Dendritic cell treated with granulocyte-macrophage colony-stimulating factor and Interleukin-4, amounts not matched to agents 40 ng/mL and 50 ng/mL, for 4 days (primary cell): ENCODE measurements around the gene FAM156A.
A peak's percentile ranks its signal among the peaks of the same experiment; 100 is the strongest.
"Not testable (repeated sequence)": the region's sequence is repeated elsewhere in the genome, so short reads cannot be mapped to it uniquely, and the experiment has no call there.

ENCODE experiments used
- H3K27ac Mint-ChIP-seq: one replicate; pipeline ENCODE4 v1.8.0; 2022; ENCODE audit warnings: mild to moderate bottlenecking, mixed read lengths
- H3K27me3 Mint-ChIP-seq: one replicate; pipeline ENCODE4 v1.8.0; 2022; ENCODE audit warnings: mild to moderate bottlenecking, mixed read lengths
- H3K36me3 Mint-ChIP-seq: one replicate; pipeline ENCODE4 v1.8.0; 2022; ENCODE audit warnings: low read depth, mixed read lengths
- H3K4me1 Mint-ChIP-seq: one replicate; pipeline ENCODE4 v1.8.0; 2022; ENCODE audit warnings: low read depth, mixed read lengths
- H3K4me3 Mint-ChIP-seq: one replicate; pipeline ENCODE4 v1.8.0; 2022; ENCODE audit warnings: mild to moderate bottlenecking, moderate library complexity, mixed read lengths
- H3K9me3 Mint-ChIP-seq: one replicate; pipeline ENCODE4 v1.8.0; 2022; ENCODE audit warnings: mixed read lengths
- intact Hi-C: fragments of 100-400 bp; cut with micrococcal nuclease; formaldehyde crosslinking; loops from one replicate; pipeline ENCODE4 v1.15.0; 2022

The FAM156A gene

GRCh38 chrX:52941728-52942127, 16.6 kb downstream of the FAM156A start:
- H3K9me3 Mint-ChIP-seq, intact Hi-C loops, H3K36me3 Mint-ChIP-seq: not testable (repeated sequence)

GRCh38 chrX:52940704-52941103, 17.6 kb downstream of the FAM156A start:
- H3K4me1 Mint-ChIP-seq, H3K36me3 Mint-ChIP-seq, H3K9me3 Mint-ChIP-seq, H3K27me3 Mint-ChIP-seq, H3K27ac Mint-ChIP-seq, H3K4me3 Mint-ChIP-seq, intact Hi-C loops: not testable (repeated sequence)

More at GRCh38 chrX:52941728-52942127, 16.6 kb downstream of the FAM156A start:
- not testable (repeated sequence) for H3K4me1 Mint-ChIP-seq, H3K4me3 Mint-ChIP-seq, H3K27me3 Mint-ChIP-seq, H3K27ac Mint-ChIP-seq

GRCh38 chrX:52935470-52935784, 22.9 kb downstream of the FAM156A start:
- Mint-ChIP-seq H3K27ac (peak overlapping the region; percentile 99), H3K4me3 (peak overlapping the region; percentile 95)
- not testable (repeated sequence) for H3K9me3 Mint-ChIP-seq

GRCh38 chrX:52934704-52935469, 23.4 kb downstream of the FAM156A start:
- H3K27ac Mint-ChIP-seq: peak overlapping the region; percentile 99
- intact Hi-C loops: no loop called here

More at GRCh38 chrX:52935470-52935784, 22.9 kb downstream of the FAM156A start:
- intact Hi-C loops, H3K4me1 Mint-ChIP-seq, H3K27me3 Mint-ChIP-seq: not testable (repeated sequence)
- peaks cover 13% of the 10 kb centered on the region for H3K36me3 Mint-ChIP-seq

GRCh38 chrX:52933976-52934703, 24.2 kb downstream of the FAM156A start:
- H3K4me3 Mint-ChIP-seq: peak overlapping the region; percentile 95
- H3K9me3 Mint-ChIP-seq: no peaks in the 10 kb centered on the region
- H3K27me3 Mint-ChIP-seq: no peaks in the 10 kb centered on the region
- intact Hi-C loops: no loop called here
- H3K36me3 Mint-ChIP-seq: peaks cover 13% of the 10 kb centered on the region
- peaks cover 5% of the 10 kb centered on the region for H3K4me1 Mint-ChIP-seq
- H3K27ac Mint-ChIP-seq: peak overlapping the region; percentile 99

More at GRCh38 chrX:52934704-52935469, 23.4 kb downstream of the FAM156A start:
- Mint-ChIP-seq H3K4me1 (peaks cover 5% of the 10 kb centered on the region), H3K36me3 (peaks cover 13% of the 10 kb centered on the region), H3K9me3 (no peaks in the 10 kb centered on the region), H3K4me3 (peak overlapping the region; percentile 95), H3K27me3 (no peaks in the 10 kb centered on the region)

- peaks cover 5% of the 10 kb centered on the region for H3K4me1 Mint-ChIP-seq
- H3K9me3 Mint-ChIP-seq: no peaks in the 10 kb centered on the region
- no peak overlapping the region for H3K4me3 Mint-ChIP-seq
- H3K27ac Mint-ChIP-seq: no peak overlapping the region
- no peaks in the 10 kb centered on the region for H3K27me3 Mint-ChIP-seq
- peaks cover 13% of the 10 kb centered on the region for H3K36me3 Mint-ChIP-seq
- intact Hi-C loops: no loop called here
These were observed 25.1 kb downstream of the FAM156A start for GRCh38 chrX:52933213-52933612.

GRCh38 chrX:52930214-52930613, 28.1 kb downstream of the FAM156A start:
- H3K36me3 Mint-ChIP-seq: peaks cover 10% of the 10 kb centered on the region
- H3K4me1 Mint-ChIP-seq, H3K27me3 Mint-ChIP-seq, H3K4me3 Mint-ChIP-seq, H3K9me3 Mint-ChIP-seq, H3K27ac Mint-ChIP-seq, intact Hi-C loops: not testable (repeated sequence)

GRCh38 chrX:52923781-52924241, 34.5 kb downstream of the FAM156A start:
- Mint-ChIP-seq H3K27me3 (no peaks in the 10 kb centered on the region), H3K27ac (peak overlapping the region; percentile 84), H3K9me3 (no peaks in the 10 kb centered on the region), H3K4me3 (peak overlapping the region; percentile 13), H3K4me1 (peaks cover 24% of the 10 kb centered on the region), H3K36me3 (peaks cover 8% of the 10 kb centered on the region)
- intact Hi-C loops: no loop called here

GRCh38 chrX:52914704-52915103, 43.6 kb downstream of the FAM156A start:
- H3K4me1 Mint-ChIP-seq, H3K27ac Mint-ChIP-seq, H3K27me3 Mint-ChIP-seq, intact Hi-C loops, H3K4me3 Mint-ChIP-seq, H3K9me3 Mint-ChIP-seq, H3K36me3 Mint-ChIP-seq: not testable (repeated sequence)

GRCh38 chrX:52913681-52914080, 44.6 kb downstream of the FAM156A start:
- H3K27ac Mint-ChIP-seq, H3K27me3 Mint-ChIP-seq, H3K9me3 Mint-ChIP-seq, H3K4me1 Mint-ChIP-seq, H3K36me3 Mint-ChIP-seq, intact Hi-C loops, H3K4me3 Mint-ChIP-seq: not testable (repeated sequence)

GRCh38 chrX:52909313-52909969, 48.9 kb downstream of the FAM156A start:
- H3K27me3 Mint-ChIP-seq, intact Hi-C loops, H3K4me1 Mint-ChIP-seq, H3K4me3 Mint-ChIP-seq, H3K36me3 Mint-ChIP-seq, H3K27ac Mint-ChIP-seq, H3K9me3 Mint-ChIP-seq: not testable (repeated sequence)

GRCh38 chrX:52907900-52908299, 50.4 kb downstream of the FAM156A start:
- H3K27ac Mint-ChIP-seq, H3K4me3 Mint-ChIP-seq, intact Hi-C loops, H3K27me3 Mint-ChIP-seq, H3K36me3 Mint-ChIP-seq, H3K9me3 Mint-ChIP-seq, H3K4me1 Mint-ChIP-seq: not testable (repeated sequence)

- H3K9me3 Mint-ChIP-seq, H3K36me3 Mint-ChIP-seq, H3K27me3 Mint-ChIP-seq, intact Hi-C loops, H3K4me3 Mint-ChIP-seq, H3K4me1 Mint-ChIP-seq, H3K27ac Mint-ChIP-seq: not testable (repeated sequence)
These were observed 51.2 kb downstream of the FAM156A start for GRCh38 chrX:52907137-52907536.

GRCh38 chrX:52906072-52906471, 52.2 kb downstream of the FAM156A start:
- H3K36me3 Mint-ChIP-seq, H3K4me1 Mint-ChIP-seq: not testable (repeated sequence)

More at GRCh38 chrX:52906072-52906471, 52.2 kb downstream of the FAM156A start:
- H3K4me3 Mint-ChIP-seq, H3K27ac Mint-ChIP-seq, H3K27me3 Mint-ChIP-seq, intact Hi-C loops, H3K9me3 Mint-ChIP-seq: not testable (repeated sequence)
